ENCODE results near the gene DDX3X.
"Not testable (repeated sequence)": the region's sequence is repeated elsewhere in the genome, so short reads cannot be mapped to it uniquely, and the experiment has no call there.

The DDX3X gene

DNA sequence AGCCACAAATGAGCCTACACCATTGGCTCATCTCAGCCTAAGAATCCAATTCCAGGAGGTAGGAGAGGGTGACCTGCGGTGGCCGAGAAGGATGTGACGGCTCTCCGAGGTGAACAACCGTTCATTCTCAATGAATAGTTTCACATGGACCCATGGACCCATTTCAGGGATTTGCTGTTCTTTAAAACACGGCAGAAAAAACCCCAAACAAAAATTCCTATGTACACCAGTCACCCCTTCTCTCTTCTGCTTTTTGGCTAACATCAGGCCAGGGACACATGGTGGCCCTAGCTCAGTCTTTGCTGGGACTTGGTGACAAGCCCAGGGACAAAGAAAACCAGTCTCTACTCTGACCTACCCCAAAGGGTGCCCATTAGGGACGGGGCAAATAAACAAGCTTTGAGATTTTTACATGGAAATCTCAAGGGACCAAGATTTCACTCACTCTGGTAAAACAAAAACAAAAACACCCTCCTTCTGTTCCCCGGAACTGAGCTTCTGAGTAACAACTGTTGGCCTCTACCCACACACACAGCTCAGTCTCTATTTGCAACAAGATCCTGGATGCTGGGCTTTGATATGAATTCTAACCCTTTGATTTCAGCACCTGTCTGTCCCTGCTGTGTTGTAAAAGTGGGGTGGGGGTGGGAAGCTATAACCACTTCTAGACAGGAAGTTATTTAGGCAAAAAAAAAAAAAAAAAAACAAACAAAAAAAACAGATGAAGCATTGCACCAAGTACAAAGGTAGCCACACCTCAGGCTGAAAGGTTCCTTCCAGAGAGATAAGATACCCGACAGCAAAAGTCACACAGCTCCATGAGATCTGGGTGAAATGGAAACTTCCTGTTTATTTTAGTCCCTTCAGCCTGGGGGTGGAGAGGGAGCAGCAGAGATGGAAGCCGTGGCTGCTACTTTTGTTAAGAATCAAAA lies 49.0 kb downstream of the DDX3X start:
- Mint-ChIP-seq H3K27ac (peak overlapping the region; percentile 85), H3K36me3 (no peaks in the 10 kb centered on the region), H3K4me3 (peak overlapping the region; percentile 51), H3K9me3 (no peaks in the 10 kb centered on the region), H3K27me3 (no peaks in the 10 kb centered on the region), H3K4me1 (peaks cover 16% of the 10 kb centered on the region)

DNA sequence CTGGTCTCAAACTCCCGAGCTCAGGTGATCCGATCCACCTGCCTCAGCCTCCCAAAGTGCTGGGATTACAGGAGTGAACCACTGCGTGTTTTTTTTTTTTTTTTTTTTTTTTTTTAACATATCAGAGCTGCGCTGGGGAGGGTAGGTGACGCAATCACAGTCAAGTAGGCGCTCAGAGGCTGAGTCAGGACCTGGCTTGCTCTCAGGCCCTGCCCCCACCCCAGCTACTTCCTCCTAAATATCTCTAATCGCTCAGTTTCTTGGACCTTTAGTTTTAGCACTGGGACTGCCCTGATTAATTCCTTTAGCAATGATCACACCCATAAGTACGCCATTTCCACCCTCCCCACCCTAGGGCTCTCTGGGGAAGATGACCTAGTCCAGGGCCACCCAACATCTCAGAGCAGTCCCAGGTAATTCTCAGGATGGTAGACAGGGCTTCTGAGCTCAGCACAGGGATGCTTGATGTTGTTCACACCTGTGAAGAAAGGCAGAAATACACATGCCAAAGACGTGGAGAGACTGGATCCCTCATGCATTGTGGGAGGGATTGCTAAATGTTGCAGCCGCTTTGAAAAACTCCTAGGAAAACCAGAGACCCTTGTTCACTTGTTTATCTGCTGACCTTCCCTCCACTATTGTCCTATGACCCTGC lies 50.2 kb downstream of the DDX3X start:
- Mint-ChIP-seq H3K27me3 (no peaks in the 10 kb centered on the region), H3K4me3 (peak overlapping the region; percentile 36), H3K27ac (no peak overlapping the region), H3K36me3 (no peaks in the 10 kb centered on the region), H3K9me3 (no peaks in the 10 kb centered on the region), H3K4me1 (peaks cover 16% of the 10 kb centered on the region)

DNA sequence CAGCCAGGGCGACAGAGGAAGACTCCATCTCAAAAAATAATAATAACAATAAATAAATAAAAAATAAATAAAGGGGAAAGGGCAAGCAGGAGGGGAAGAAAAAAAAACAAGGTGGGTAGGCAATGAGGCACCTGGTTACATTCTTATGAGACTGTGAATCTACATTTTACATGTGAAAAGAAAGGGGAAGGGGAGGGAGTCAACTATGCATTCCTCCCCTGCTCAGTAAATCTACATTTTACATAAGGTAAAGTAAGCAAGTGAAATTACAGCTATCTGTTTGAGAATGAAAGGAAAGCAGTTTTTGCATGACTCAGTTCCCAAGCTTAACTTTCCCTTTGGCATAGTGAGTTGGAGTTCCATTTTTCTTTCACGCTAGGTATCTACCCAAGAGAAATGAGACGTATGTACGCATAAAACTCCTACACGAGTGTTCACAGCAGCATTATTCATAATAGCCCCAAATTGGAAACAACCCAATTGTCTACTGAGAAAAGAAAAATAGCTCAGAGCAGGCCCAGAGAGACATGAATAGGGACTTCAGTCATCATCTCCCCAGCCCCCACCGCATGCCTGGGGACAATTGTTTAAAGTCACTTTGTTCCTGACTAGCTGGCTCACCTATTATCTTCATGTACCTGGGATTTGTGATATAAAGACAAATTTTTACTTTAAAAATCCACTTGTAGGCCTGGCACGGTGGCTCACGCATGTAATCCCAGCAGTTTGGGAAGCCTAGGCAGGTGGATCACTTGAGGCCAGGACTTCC lies 52.4 kb downstream of the DDX3X start:
- no peaks in the 10 kb centered on the region for H3K36me3 Mint-ChIP-seq
- H3K9me3 Mint-ChIP-seq: no peaks in the 10 kb centered on the region
- H3K27me3 Mint-ChIP-seq: no peaks in the 10 kb centered on the region
- H3K4me1 Mint-ChIP-seq: peaks cover 16% of the 10 kb centered on the region
- no peak overlapping the region for H3K4me3 Mint-ChIP-seq
- H3K27ac Mint-ChIP-seq: no peak overlapping the region

DNA sequence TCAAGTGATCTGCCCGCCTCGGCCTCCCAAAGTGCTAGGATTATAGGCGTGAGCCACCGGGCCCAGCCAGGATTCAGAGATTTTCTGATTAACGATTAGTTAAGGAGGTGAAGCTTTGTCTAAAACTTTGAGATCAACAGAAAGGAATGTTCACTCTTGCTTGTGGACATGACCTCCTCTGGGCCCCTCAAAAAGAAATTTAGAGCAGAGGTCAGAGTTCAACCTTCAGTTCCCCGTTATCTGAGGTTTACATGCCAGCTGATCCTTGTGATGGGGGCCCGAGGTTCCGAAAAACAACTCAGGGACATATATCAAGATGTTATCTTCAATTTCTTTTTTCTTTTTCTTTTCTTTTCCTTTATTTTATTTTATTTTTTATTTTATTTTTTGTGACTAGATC lies 54.6 kb downstream of the DDX3X start:
- no peaks in the 10 kb centered on the region for H3K36me3 Mint-ChIP-seq
- no peaks in the 10 kb centered on the region for H3K27me3 Mint-ChIP-seq
- H3K9me3 Mint-ChIP-seq: no peaks in the 10 kb centered on the region
- H3K4me1 Mint-ChIP-seq: peaks cover 7% of the 10 kb centered on the region
- no peak overlapping the region for H3K27ac Mint-ChIP-seq
- no peak overlapping the region for H3K4me3 Mint-ChIP-seq

DNA sequence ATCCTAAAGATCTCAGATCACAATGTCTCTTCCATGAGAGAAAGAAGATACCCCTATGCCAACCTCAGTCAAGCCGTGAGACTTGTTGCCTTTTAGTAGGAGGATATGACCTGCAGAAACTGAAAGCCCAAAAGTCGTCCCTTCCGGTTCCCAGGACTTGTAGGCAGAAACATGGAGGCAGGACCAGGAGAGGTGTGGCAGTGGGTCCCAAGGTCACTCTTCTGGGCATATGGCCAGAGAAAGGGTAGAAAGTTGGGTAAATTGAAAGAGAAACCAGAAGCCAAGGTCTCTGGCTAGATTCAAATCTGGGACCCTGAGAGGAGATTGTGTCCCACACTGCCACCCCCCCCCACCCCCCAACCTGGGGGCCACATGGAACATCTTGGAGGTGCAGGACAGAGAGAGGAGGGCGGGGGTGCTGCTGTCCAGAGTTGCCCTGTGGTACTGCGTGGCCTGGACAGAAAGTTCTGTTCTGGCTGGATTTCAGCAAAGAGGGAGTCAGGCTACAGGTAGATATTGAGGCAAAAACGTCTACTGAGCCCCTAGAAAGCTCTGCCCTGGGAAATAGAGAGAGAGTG lies 55.4 kb downstream of the DDX3X start:
- H3K4me3 Mint-ChIP-seq: no peak overlapping the region
- H3K27me3 Mint-ChIP-seq: no peaks in the 10 kb centered on the region
- H3K27ac Mint-ChIP-seq: no peak overlapping the region
- no peaks in the 10 kb centered on the region for H3K9me3 Mint-ChIP-seq
- peaks cover 1% of the 10 kb centered on the region for H3K4me1 Mint-ChIP-seq
- H3K36me3 Mint-ChIP-seq: no peaks in the 10 kb centered on the region

DNA sequence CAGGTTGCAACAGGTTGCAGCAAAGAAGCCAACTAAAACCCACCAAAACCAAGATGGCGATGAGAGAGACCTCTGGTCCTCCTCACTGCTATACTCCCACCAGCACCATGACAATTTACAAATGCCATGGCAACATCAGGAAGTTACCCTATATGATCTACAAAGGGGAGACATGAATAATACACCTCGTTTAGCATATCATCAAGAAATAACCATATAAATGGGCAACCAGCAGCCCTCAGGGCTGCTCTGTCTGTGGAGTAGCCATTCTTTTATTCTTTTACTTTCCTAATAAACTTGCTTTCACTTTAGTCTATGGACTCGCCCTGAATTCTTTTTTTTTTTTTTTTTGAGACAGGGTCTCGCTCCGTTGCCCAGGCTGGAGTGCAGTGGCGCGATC lies 56.6 kb downstream of the DDX3X start:
- not testable (repeated sequence) for H3K27ac Mint-ChIP-seq, H3K4me3 Mint-ChIP-seq, H3K9me3 Mint-ChIP-seq

DNA sequence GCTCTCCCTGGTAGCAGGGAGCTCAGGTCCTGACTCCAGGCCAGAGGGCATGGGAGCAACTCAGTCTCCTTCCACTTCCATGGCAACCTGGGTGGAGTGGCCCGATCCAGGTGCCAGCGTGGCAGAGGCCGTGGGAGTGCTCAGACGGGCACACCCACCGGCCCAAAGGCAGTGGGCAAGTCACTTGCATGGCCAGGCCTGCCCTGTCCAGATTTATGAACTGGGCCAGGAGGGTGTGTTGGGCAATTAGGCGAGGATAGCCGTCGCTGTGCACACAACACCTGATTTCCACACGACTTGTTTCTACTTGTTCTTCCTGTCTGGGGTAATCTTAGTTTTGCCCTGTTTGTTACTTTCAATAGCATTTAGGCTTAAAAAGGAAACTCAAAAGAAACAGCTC lies 57.6 kb downstream of the DDX3X start:
- Mint-ChIP-seq H3K9me3 (no peaks in the 10 kb centered on the region), H3K36me3 (no peaks in the 10 kb centered on the region), H3K27me3 (no peaks in the 10 kb centered on the region), H3K4me3 (no peak overlapping the region), H3K27ac (no peak overlapping the region), H3K4me1 (no peaks in the 10 kb centered on the region)

More for the DNA sequence above, 56.6 kb downstream of the DDX3X start:
- H3K27me3 Mint-ChIP-seq, H3K36me3 Mint-ChIP-seq, H3K4me1 Mint-ChIP-seq: not testable (repeated sequence)

DNA sequence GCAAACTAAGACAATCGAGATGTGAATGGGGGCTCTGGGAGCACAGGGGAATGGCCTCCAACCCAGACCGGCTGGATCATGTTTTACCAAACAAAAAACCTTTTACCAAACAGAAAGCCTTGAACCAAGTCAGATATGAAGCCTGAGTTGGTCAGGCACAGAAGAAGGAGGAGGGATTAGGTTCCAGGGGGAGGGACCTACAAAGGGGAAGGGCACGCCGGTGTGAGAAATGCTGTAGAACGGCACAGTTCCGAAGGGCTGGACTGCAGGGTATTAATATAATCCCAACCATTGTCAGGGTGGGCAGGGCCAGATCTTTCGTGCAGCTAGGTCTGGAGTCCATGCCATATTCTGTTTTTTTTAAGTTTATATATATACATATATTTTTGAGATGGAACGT lies 60.3 kb downstream of the DDX3X start:
- H3K27ac Mint-ChIP-seq: no peak overlapping the region
- no peaks in the 10 kb centered on the region for H3K4me1 Mint-ChIP-seq
- H3K27me3 Mint-ChIP-seq: no peaks in the 10 kb centered on the region
- H3K4me3 Mint-ChIP-seq: no peak overlapping the region
- H3K9me3 Mint-ChIP-seq: no peaks in the 10 kb centered on the region
- H3K36me3 Mint-ChIP-seq: no peaks in the 10 kb centered on the region

DNA sequence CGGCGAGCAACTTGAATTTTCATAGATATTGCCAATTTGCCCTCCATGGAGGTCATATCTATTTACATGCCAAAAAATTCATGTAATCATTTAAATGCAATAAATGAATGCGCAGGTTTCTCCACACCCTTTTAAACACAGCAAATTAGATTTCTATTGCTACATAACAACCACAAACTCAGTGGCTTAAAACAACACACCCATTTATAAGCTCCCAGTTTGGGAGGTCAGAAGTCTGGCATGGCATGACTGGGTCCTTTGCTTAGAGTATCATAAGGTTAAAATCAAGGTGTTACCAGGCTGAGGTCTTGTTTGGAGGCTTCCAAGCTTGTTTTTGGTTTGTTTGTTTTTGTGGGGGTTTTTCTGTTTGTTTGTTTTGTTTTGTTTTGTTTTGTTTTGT lies 63.3 kb downstream of the DDX3X start:
- Mint-ChIP-seq H3K36me3 (no peaks in the 10 kb centered on the region), H3K4me3 (no peak overlapping the region), H3K9me3 (no peaks in the 10 kb centered on the region), H3K27ac (no peak overlapping the region), H3K27me3 (no peaks in the 10 kb centered on the region), H3K4me1 (no peaks in the 10 kb centered on the region)

DNA sequence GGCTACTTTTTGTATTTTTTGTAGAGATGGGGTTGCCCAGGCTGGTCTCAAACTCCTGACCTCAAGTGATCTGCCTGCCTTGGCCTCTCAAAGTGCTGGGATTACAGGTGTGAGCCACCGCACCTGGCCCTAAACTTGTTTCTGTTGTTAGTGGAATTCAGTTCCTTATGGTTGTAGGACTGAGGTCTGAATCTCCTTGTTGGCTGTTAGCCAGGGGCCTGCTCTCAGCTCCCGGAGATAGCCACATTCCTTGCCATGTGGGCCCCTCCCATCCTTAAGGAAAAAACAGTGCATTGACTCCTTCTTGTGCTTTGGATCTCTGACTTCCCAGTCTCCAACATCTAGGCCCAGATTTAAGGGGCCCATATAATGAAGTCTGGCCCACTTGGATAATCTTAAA lies 63.8 kb downstream of the DDX3X start:
- no peak overlapping the region for H3K4me3 Mint-ChIP-seq
- H3K27ac Mint-ChIP-seq: no peak overlapping the region
- no peaks in the 10 kb centered on the region for H3K4me1 Mint-ChIP-seq
- H3K36me3 Mint-ChIP-seq: no peaks in the 10 kb centered on the region
- no peaks in the 10 kb centered on the region for H3K27me3 Mint-ChIP-seq
- no peaks in the 10 kb centered on the region for H3K9me3 Mint-ChIP-seq

DNA sequence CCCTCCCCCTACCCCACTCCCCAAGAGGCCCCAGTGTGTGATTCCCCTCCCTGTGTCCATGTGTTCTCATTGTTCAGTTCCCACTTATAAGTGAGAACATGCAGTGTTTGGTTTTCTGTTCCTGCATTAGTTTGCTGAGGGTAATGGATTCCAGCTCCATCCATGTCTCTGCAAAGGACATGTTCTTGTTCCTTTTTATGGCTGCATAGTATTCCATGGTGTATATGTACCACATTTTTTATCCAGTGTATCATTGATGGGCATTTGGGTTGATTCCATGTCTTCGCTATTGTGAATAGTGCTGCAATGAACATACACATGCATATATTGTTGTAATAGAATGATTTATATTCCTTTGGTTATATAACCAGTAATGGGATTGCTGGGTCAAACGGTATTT lies 68.6 kb downstream of the DDX3X start:
- not testable (repeated sequence) for H3K9me3 Mint-ChIP-seq, H3K27ac Mint-ChIP-seq, H3K36me3 Mint-ChIP-seq, H3K4me1 Mint-ChIP-seq, H3K4me3 Mint-ChIP-seq, H3K27me3 Mint-ChIP-seq

DNA sequence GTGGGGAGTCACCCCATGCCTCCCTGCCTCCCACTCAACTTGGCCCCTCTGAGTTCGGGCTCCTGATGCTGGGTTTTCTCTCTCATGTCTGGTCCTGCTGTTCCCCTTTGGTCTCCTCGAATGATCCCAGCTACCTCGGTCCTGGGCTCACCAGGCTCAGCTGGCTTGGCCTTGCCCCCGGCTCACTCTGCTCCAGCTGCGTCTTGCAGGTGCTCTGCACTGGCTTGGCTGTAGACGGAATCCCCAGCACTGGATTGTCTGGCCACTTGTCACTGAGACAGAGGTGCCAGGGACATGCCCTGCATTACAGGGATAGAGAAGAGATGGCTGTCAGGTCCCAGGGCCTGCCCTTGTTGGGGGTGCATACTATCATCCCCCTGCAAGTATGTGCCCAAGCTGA lies 71.6 kb downstream of the DDX3X start:
- H3K4me3 Mint-ChIP-seq: no peak overlapping the region
- H3K27ac Mint-ChIP-seq: no peak overlapping the region
- H3K9me3 Mint-ChIP-seq: no peaks in the 10 kb centered on the region
- no peaks in the 10 kb centered on the region for H3K4me1 Mint-ChIP-seq
- no peaks in the 10 kb centered on the region for H3K36me3 Mint-ChIP-seq
- H3K27me3 Mint-ChIP-seq: no peaks in the 10 kb centered on the region

DNA sequence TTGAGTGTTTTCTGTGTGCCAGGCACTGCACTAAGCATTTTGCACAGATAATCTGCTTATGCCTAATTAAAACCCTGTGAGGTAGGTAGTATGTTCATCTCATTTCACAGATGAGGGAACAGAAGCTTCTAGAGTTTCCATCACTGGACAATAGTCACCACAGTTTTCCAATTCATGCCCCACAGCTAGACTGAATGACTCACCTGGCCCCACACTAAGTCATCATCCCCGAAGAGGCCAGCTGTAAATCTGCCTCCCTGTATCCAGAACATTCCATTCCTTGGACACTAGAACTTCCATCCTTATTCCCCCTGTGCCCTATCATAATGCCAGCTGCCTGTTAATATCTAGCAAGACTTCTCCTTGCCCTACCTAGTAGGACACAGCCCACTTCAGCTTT lies 72.2 kb downstream of the DDX3X start:
- H3K9me3 Mint-ChIP-seq: no peaks in the 10 kb centered on the region
- H3K4me3 Mint-ChIP-seq: no peak overlapping the region
- no peaks in the 10 kb centered on the region for H3K36me3 Mint-ChIP-seq

DNA sequence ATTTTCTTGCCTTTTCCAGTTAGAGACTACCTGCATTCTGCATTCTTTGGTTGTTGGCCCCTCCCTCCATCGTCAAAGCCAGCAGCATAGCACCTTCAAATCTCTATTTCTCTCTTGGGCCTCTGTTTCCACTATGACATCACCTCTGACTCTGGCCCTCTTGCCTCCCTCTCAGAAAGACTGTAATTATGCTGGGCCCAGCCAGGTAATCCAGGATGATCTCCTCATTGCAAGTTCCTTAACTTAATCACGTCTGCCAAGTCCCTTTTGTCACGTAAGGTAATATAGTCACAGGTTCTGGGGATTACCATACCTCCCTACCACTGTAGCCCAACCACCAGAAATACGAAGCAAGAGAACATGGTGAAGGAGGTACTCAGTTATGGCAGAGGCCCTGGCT lies 73.9 kb downstream of the DDX3X start:
- H3K27ac Mint-ChIP-seq: no peak overlapping the region
- no peaks in the 10 kb centered on the region for H3K36me3 Mint-ChIP-seq
- H3K4me3 Mint-ChIP-seq: no peak overlapping the region
- no peaks in the 10 kb centered on the region for H3K4me1 Mint-ChIP-seq
- H3K9me3 Mint-ChIP-seq: no peaks in the 10 kb centered on the region
- no peaks in the 10 kb centered on the region for H3K27me3 Mint-ChIP-seq

More for the DNA sequence above, 72.2 kb downstream of the DDX3X start:
- H3K27me3 Mint-ChIP-seq: no peaks in the 10 kb centered on the region
- no peak overlapping the region for H3K27ac Mint-ChIP-seq
- no peaks in the 10 kb centered on the region for H3K4me1 Mint-ChIP-seq

DNA sequence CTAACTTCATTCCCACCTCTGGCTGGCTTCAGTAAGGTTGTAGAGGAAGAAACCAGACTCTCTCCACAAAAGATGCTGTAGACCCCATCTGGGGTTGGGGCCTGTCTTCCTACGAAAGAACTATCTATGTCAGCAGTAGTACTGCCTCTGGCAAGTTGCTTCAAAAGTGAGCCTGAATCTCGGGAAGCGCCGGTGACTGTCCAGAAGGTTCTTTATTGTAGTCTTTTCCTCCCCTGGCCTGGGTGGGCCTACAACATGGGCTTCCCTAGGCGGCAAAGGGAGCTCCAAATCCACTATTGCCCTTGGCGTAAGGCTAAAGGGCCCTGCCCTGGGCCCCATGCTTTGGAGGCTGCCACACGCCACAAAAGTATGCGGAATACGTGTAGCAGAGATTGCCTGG lies 74.6 kb downstream of the DDX3X start:
- no peaks in the 10 kb centered on the region for H3K27me3 Mint-ChIP-seq
- H3K27ac Mint-ChIP-seq: no peak overlapping the region
- H3K4me1 Mint-ChIP-seq: no peaks in the 10 kb centered on the region
- no peak overlapping the region for H3K4me3 Mint-ChIP-seq
- H3K9me3 Mint-ChIP-seq: no peaks in the 10 kb centered on the region
- H3K36me3 Mint-ChIP-seq: no peaks in the 10 kb centered on the region

DNA sequence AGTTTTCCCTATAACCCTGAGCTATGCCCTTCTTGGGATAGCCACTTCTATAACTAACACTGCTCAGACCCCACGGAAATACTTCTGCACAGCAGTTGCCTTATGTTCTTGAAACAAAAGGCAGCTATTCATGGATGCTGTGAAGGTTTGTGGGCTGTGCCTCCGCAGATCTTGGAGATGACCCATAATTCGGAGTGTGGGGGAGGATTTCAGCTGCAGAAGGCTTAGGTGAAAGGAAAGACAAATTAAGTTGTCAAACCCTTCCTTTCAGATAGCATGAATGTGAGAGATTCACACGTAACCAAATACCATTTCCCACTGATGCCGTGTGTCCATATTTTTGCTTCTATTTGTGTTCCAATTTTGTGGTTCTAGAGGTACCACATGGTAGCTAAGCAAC lies 75.0 kb downstream of the DDX3X start:
- Mint-ChIP-seq H3K27ac (no peak overlapping the region), H3K36me3 (no peaks in the 10 kb centered on the region), H3K4me1 (no peaks in the 10 kb centered on the region), H3K9me3 (no peaks in the 10 kb centered on the region), H3K4me3 (no peak overlapping the region), H3K27me3 (no peaks in the 10 kb centered on the region)
